Tibial nerve (tissue), 4 donors: Measurements from ENCODE around the gene TPGS1. TPM values are rescaled to one million over a fixed set of nuclear protein-coding genes. Genes with fewer than 3 reads are reported as not detected.

Experiments
- DNase-seq, 2 donors: peaks; one replicate each; pipeline ENCODE4 v3.0.0-alpha.2; 2019; ENCODE audit warnings: low spot score in 2 of 2
- H3K27ac ChIP-seq, 4 donors: fragments of 200-600 bp; sonication (generic) in 3 of 4; one replicate each; pipeline ENCODE4 v1.5.1; 2017 to 2019; ENCODE audit warnings: mild to moderate bottlenecking in 1 of 4
- H3K27me3 ChIP-seq, 2 donors: fragments of 200-600 bp; sonication (generic) in 1 of 2; one replicate each; pipeline versions ENCODE4 v1.5.1 to v1.6.0; 2017 to 2019
- H3K36me3 ChIP-seq, 3 donors: fragments of 200-600 bp; sonication (generic); one replicate each; pipeline ENCODE4 v1.5.1; 2018 to 2019
- H3K4me1 ChIP-seq, 4 donors: fragments of 200-600 bp; sonication (generic) in 3 of 4; one replicate each; pipeline ENCODE4 v1.5.1; 2017 to 2019
- H3K4me3 ChIP-seq, 4 donors: fragments of 200-600 bp; sonication (generic) in 3 of 4; one replicate each; pipeline ENCODE4 v1.5.1; 2017 to 2019; ENCODE audit warnings: mild to moderate bottlenecking in 1 of 4, moderate library complexity in 1 of 4
- H3K9me3 ChIP-seq, 4 donors: fragments of 200-600 bp; sonication (generic) in 3 of 4; one replicate each; pipeline ENCODE4 v1.5.1; 2017 to 2019
- EP300 ChIP-seq, 2 donors: sonication (generic); formaldehyde crosslinking; IDR thresholded peaks; one replicate each; pipeline ENCODE4 v1.6.1; 2017; ENCODE audit warnings: antibody characterized with exemption in 2 of 2, mild to moderate bottlenecking in 1 of 2
- POLR2A ChIP-seq, 2 donors: fragments of 450-650 bp; IDR thresholded peaks; one replicate each; pipeline ENCODE4 v1.6.1; 2017; ENCODE audit warnings: antibody characterized with exemption in 2 of 2, mild to moderate bottlenecking in 2 of 2, moderate library complexity in 2 of 2
- WGBS, 2 donors: methylation state at CpG; one replicate each; pipeline ENCODE4 v1.1.5; 2018; 5-methylcytosine and 5-hydroxymethylcytosine counted together
- total RNA-seq, 4 donors: library from RNA; depleted of rRNA; stranded (reverse); fragments of >200 nt; gene quantifications; one replicate each; pipeline ENCODE4 v1.1.0, GENCODE V29; 2016
- TF ChIP-seq, protein P1 (sequence below), 5 experiments: fragments of 200-600 bp in 3 of 5; fragments of 450-650 bp in 2 of 5; sonication (generic) in 3 of 5; IDR thresholded peaks; one replicate each; pipeline ENCODE4 v1.5.1; 2016 to 2019; ENCODE audit warnings: antibody characterized with exemption in 5 of 5, mild to moderate bottlenecking in 3 of 5, moderate library complexity in 2 of 5

Gene TPGS1
- total RNA-seq, 4 donors from 2014 or later = 108 to 131 (median 115) TPM

DNA sequence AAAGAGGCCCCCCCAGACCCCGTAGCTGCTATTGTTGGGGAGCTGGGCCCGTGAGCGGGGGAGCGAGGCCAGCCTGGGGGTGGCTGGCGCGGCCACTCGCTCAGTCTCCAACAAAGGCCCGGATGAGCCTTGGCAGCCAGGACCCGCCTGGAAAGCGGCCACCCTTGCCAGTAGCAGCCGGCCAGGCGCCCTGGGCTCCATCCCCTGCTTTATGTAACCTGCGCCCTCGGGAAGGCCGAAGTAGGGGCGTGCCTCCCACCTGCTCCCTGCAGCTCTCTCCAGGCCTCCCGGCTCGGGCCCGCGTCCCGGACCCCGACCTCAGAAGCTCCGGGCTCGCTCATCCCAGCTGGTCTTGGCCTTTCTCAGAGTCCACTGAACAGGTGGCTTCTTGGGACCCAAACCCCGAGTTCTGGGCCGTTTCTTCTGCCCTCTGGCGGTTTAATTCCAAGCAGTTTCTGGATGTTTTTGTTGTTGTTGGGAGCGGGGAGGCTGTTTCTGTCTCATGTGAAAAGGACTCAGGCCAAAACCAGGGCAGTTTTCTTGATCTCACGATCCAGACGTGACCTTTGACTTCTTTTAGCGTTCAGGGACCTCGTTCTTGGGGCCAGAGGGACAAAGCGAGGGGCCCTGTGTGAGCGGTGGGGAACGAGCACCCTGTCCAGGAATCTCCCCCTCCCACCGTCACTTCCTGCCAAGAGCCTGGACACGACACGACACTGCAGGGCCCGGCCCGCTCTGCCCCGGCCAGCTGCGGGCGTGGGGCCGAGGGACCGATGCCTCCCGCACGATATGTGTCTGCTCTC, 25.5 kb downstream of the TPGS1 start:
- DNase-seq = peak; percentile 50 to 58
- Histone ChIP-seq H3K4me3 (peak overlapping the region; percentile 83 to 100 (median 98)), H3K4me1 (peaks cover 6 to 38% (median 21%) of the 10 kb centered on the region in 4 donors), H3K36me3 (peaks cover 2 to 27% (median 6%) of the 10 kb centered on the region in 3 donors), H3K9me3 (no peaks in the 10 kb centered on the region), H3K27ac (peak overlapping the region; percentile 80 to 99 (median 89)), H3K27me3 (no peaks in the 10 kb centered on the region)
- WGBS, 2 donors = 0 to 1% methylated on average over 35 to 38 of the region's 47 CpGs
- peak in 1 of 2 donors; percentile 35 for TF ChIP-seq EP300 (IDR thresholded peaks at IDR 0.05)
- no peak for TF ChIP-seq POLR2A (IDR thresholded peaks at IDR 0.05)
- TF ChIP-seq, protein P1, sequence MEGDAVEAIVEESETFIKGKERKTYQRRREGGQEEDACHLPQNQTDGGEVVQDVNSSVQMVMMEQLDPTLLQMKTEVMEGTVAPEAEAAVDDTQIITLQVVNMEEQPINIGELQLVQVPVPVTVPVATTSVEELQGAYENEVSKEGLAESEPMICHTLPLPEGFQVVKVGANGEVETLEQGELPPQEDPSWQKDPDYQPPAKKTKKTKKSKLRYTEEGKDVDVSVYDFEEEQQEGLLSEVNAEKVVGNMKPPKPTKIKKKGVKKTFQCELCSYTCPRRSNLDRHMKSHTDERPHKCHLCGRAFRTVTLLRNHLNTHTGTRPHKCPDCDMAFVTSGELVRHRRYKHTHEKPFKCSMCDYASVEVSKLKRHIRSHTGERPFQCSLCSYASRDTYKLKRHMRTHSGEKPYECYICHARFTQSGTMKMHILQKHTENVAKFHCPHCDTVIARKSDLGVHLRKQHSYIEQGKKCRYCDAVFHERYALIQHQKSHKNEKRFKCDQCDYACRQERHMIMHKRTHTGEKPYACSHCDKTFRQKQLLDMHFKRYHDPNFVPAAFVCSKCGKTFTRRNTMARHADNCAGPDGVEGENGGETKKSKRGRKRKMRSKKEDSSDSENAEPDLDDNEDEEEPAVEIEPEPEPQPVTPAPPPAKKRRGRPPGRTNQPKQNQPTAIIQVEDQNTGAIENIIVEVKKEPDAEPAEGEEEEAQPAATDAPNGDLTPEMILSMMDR (IDR thresholded peaks at IDR 0.05) = peak; percentile 17 to 71 (median 42)

DNA sequence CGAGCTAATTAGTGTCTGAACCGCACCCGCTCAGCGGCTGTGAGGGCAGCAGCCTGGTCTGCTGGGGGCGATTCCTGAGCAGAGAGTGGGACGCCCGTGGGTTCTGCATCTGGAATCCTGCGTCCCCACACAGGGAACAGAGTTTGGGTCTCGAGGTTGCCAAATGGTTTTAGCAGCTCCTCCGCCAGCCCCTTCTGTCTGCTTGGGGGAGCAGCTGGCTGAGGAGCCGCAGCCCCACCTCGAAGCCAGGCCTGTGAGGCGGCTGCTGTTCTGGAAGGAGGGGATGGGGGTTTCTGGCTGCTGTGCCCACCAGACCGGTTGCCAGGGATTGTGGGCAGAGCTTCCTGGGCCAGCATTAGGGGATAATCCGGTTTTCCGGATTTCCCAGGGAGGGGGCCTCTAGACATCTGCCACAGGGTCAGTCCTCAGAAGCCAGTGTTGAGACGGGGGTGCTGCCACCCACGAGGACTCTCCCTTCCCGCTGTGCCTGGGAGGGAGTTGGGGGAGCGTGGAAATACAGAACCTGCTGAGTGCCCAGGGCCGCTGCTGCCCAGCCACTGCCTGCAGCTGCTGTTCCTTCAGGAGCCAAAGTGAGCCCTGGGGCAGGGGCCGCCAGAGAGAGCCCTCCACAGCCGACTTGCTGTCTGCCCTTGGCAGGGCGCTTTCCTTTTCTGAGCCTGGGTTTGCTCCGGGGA, 26.2 kb downstream of the TPGS1 start:
- DNase-seq = no peak
- H3K4me1 ChIP-seq = peaks cover 6 to 38% (median 21%) of the 10 kb centered on the region in 4 donors
- H3K4me3 ChIP-seq = peak overlapping the region; percentile 83 to 100 (median 98)
- H3K9me3 ChIP-seq = no peaks in the 10 kb centered on the region
- peaks cover 3 to 34% (median 8%) of the 10 kb centered on the region in 3 donors for H3K36me3 ChIP-seq
- H3K27me3 ChIP-seq = no peaks in the 10 kb centered on the region
- H3K27ac ChIP-seq = peak overlapping the region; percentile 80 to 99 (median 89)
- TF ChIP-seq EP300 (IDR thresholded peaks at IDR 0.05) (no peak), POLR2A (IDR thresholded peaks at IDR 0.05) (no peak)
- TF ChIP-seq, protein P1 (IDR thresholded peaks at IDR 0.05) = no peak
- WGBS, 2 donors = 20 to 30% methylated on average over 18 to 23 of the region's 25 CpGs

DNA sequence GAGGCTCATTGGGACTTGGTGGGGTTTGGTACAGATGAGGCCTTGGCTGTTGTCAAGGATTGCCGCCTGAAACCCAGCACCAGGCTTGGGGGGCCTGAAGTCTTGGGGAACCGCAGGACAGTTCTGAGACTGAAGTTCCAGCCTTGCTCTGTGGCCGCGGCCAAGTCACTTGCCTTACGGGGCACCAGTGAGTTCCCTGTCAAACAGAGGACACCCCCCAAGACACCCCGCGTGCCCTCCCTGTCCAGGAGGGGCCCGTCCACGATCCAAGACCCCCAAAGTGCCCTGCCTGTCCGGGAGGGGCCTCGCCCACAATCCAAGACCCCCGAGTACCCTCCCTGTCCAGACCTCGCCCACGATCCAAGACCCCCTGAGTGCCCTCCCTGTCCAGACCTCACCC, 26.8 kb downstream of the TPGS1 start:
- Histone ChIP-seq H3K9me3 (no peaks in the 10 kb centered on the region), H3K36me3 (peaks cover 5 to 40% (median 14%) of the 10 kb centered on the region in 3 donors), H3K27ac (peak overlapping the region in 3 of 4 donors; percentile 80 to 99 (median 95)), H3K4me3 (peak overlapping the region in 2 of 4 donors; percentile 83 to 99), H3K27me3 (no peaks in the 10 kb centered on the region), H3K4me1 (peaks cover 6 to 41% (median 21%) of the 10 kb centered on the region in 4 donors)
- WGBS, 2 donors = 73 to 81% methylated on average over 13 to 14 of the region's 14 CpGs
- DNase-seq = no peak
- TF ChIP-seq, protein P1 (IDR thresholded peaks at IDR 0.05) = no peak
- no peak for TF ChIP-seq EP300 (IDR thresholded peaks at IDR 0.05)
- TF ChIP-seq POLR2A (IDR thresholded peaks at IDR 0.05) = no peak

DNA sequence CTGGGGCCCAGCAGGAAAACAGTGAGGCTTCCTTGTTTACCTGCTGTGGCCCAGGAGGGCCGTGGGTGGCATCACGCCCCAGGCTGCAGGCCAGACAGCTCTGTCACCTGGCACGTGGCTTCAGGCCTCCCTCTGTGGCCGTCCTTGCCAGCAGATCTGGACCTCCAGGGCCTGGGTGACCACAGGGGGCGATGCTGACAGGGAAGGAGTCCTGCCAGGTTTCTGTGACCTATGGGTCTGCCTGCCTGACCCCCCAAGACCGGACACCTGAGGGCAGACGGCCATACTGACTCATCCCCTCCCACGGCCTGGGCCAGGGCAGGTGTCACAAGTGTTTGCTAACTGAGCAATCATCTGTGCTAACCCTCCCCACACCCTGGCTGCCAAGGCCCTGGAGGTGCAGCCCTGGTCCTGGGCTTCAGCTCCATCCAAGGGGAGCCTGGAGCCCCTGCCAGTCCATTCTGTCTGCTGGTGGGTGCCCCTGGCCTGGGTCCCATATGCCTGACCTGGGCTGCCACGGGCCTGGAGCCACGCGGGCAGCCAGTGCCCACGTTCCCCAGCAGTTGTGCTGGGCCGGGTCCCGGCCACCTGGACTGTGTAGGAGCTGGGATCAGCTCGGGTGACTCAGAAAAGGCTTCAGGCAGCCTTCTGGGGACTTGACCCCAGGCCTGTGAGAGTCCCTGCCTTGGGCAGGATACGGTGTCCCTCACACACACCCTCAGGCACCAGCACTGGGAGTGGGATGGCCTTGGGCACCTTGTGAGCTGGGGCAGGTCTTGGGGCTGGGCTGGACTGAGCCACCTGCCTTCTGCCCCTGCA, 27.9 kb downstream of the TPGS1 start:
- H3K4me3 ChIP-seq = no peak overlapping the region
- H3K4me1 ChIP-seq = peaks cover 6 to 40% (median 21%) of the 10 kb centered on the region in 4 donors
- no peaks in the 10 kb centered on the region for H3K27me3 ChIP-seq
- H3K36me3 ChIP-seq = peaks cover 5 to 47% (median 20%) of the 10 kb centered on the region in 3 donors
- DNase-seq = no peak
- H3K27ac ChIP-seq = no peak overlapping the region
- TF ChIP-seq POLR2A (IDR thresholded peaks at IDR 0.05) (no peak), EP300 (IDR thresholded peaks at IDR 0.05) (no peak)
- TF ChIP-seq, protein P1 (IDR thresholded peaks at IDR 0.05) = no peak
- WGBS, 2 donors = 66 to 78% methylated on average over 6 to 14 of the region's 16 CpGs
- H3K9me3 ChIP-seq = no peaks in the 10 kb centered on the region
